Ovary (tissue), 3 donors: ENCODE results near the gene FYN.

ENCODE experiments used
- POLR2A ChIP-seq: fragments of 450-650 bp; IDR thresholded peaks from one replicate; pipeline ENCODE4 v1.6.1; 2017; ENCODE audit warnings: antibody characterized with exemption, mild to moderate bottlenecking, moderate library complexity
- TF ChIP-seq, protein P1 (sequence below), 3 donors: fragments of 450-650 bp in 2 of 3; fragments of 200-600 bp in 1 of 3; IDR thresholded peaks; one replicate each; pipeline versions ENCODE4 v1.5.1 to v1.8.0; 2016 to 2022; ENCODE audit warnings: antibody characterized with exemption in 3 of 3, mild to moderate bottlenecking in 1 of 3
- donor health status: DM: no; HTN: no; CAD: no.

DNA sequence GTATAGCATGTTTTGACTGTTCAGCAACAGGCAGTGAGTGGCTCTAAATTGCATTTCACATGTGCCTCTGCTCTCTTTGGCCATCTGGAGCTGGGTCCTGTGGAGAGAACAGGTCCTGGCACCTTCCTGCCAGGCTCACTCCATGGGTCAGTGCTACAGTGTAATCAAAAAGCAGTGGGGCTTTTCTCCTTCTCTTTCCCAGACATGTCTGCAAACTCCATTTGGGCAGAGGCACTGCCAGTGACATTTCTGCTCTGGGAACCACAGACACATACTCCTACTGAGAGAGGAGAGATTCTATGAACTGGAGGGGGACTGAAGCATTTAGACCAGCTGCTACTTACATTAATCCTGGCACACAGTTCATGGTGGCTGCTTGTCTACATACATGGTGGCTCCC is 199.3 kb downstream of the FYN start:
- TF ChIP-seq, protein P1, sequence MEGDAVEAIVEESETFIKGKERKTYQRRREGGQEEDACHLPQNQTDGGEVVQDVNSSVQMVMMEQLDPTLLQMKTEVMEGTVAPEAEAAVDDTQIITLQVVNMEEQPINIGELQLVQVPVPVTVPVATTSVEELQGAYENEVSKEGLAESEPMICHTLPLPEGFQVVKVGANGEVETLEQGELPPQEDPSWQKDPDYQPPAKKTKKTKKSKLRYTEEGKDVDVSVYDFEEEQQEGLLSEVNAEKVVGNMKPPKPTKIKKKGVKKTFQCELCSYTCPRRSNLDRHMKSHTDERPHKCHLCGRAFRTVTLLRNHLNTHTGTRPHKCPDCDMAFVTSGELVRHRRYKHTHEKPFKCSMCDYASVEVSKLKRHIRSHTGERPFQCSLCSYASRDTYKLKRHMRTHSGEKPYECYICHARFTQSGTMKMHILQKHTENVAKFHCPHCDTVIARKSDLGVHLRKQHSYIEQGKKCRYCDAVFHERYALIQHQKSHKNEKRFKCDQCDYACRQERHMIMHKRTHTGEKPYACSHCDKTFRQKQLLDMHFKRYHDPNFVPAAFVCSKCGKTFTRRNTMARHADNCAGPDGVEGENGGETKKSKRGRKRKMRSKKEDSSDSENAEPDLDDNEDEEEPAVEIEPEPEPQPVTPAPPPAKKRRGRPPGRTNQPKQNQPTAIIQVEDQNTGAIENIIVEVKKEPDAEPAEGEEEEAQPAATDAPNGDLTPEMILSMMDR (IDR thresholded peaks at IDR 0.05) = no peak
- TF ChIP-seq POLR2A = no peak
